BE2C (cell line): ENCODE results near the gene CHMP6.
A peak's percentile ranks its signal among the peaks of the same experiment; 100 is the strongest.

Experiments used
- DNase-seq: peaks from one replicate; pipeline ENCODE4 v3.0.0-alpha.2; 2020
- H3K27me3 ChIP-seq: fragments of 250-450 bp; sonication (Bioruptor Pico); 2 replicates; pipeline ENCODE4 v1.5.1; 2020; ENCODE audit warnings: mild to moderate bottlenecking
- H3K36me3 ChIP-seq: fragments of 250-450 bp; sonication (Bioruptor Pico); 2 replicates; pipeline ENCODE4 v1.5.1; 2020; ENCODE audit warnings: mild to moderate bottlenecking
- H3K4me1 ChIP-seq: fragments of 250-450 bp; sonication (Bioruptor Pico); 2 replicates; pipeline ENCODE4 v1.5.1; 2020
- H3K4me3 ChIP-seq: 2 replicates; pipeline ENCODE4 v1.5.1; 2011; ENCODE audit warnings: low read depth, low read length
- H3K9me3 ChIP-seq: fragments of 250-450 bp; sonication (Bioruptor Pico); 2 replicates; pipeline ENCODE4 v1.5.1; 2020
- TF ChIP-seq, protein P1 (sequence below): IDR thresholded peaks from 2 replicates; pipeline ENCODE4 v1.5.1; 2012; ENCODE audit warnings: mild to moderate bottlenecking, low read depth, low read length

Gene CHMP6

DNA sequence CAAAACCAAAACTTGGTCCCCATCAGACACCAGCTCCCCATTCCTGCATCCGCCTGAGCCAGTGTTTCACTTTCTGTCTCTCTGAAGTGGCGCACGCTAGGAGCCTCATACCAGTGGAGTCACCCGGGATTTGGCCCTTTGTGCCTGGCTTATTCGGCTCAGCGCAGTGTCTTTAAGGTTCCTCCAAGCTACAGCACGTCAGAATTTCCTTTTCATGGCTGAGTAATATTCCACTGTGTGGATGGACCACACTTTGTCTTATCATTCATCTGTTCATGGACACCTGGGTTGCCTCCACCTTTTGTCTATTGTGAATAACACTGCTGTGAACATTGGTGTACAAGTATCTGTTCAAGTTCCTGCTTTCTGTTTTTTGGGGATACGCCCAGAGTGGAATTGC lies 45.2 kb upstream of the CHMP6 start:
- TF ChIP-seq, protein P1, sequence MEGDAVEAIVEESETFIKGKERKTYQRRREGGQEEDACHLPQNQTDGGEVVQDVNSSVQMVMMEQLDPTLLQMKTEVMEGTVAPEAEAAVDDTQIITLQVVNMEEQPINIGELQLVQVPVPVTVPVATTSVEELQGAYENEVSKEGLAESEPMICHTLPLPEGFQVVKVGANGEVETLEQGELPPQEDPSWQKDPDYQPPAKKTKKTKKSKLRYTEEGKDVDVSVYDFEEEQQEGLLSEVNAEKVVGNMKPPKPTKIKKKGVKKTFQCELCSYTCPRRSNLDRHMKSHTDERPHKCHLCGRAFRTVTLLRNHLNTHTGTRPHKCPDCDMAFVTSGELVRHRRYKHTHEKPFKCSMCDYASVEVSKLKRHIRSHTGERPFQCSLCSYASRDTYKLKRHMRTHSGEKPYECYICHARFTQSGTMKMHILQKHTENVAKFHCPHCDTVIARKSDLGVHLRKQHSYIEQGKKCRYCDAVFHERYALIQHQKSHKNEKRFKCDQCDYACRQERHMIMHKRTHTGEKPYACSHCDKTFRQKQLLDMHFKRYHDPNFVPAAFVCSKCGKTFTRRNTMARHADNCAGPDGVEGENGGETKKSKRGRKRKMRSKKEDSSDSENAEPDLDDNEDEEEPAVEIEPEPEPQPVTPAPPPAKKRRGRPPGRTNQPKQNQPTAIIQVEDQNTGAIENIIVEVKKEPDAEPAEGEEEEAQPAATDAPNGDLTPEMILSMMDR = no peak
- peak; percentile 1 for DNase-seq
- Histone ChIP-seq H3K4me3 (no peak overlapping the region), H3K9me3 (no peaks in the 10 kb centered on the region; the same call in 1 of the 2 replicates), H3K27me3 (no peaks in the 10 kb centered on the region), H3K36me3 (peaks cover 37% of the 10 kb centered on the region), H3K4me1 (no peaks in the 10 kb centered on the region)

DNA sequence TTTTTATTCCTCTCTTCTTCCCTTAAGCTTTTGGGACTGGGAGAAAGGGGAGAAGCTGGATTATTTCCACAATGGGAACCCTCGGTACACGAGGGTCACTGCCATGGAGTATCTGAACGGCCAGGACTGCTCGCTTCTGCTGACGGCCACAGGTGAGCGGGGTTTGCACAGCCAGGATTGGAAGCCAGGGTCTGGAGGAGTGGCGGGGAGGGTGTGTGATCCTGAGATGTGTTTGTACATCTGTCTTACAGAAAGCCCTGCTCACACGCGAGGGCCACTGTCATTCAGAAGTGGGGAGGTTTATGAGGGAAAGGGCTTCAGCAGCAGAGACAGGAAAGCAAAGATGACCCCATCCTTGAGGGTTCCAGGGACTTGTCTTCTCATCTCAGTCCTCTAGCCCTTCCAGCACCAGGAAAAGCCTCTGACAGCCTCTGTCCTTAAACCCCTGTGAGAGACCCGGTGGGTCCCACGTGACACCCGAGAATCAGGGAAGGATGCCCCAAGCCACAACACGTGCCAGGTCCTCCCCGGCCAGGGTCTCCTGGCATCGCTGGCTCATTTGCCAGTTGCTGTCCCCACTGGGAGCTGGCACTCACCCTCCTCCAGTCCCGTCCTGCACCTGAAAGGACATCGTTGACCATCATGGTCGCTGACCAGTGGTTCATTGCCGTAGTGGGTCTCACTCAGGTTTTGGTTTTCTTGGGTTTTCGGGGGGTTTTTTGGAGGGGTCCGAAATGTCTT lies 44.3 kb upstream of the CHMP6 start:
- TF ChIP-seq, protein P1 = no peak
- no peaks in the 10 kb centered on the region; the same call in 1 of the 2 replicates for H3K9me3 ChIP-seq

DNA sequence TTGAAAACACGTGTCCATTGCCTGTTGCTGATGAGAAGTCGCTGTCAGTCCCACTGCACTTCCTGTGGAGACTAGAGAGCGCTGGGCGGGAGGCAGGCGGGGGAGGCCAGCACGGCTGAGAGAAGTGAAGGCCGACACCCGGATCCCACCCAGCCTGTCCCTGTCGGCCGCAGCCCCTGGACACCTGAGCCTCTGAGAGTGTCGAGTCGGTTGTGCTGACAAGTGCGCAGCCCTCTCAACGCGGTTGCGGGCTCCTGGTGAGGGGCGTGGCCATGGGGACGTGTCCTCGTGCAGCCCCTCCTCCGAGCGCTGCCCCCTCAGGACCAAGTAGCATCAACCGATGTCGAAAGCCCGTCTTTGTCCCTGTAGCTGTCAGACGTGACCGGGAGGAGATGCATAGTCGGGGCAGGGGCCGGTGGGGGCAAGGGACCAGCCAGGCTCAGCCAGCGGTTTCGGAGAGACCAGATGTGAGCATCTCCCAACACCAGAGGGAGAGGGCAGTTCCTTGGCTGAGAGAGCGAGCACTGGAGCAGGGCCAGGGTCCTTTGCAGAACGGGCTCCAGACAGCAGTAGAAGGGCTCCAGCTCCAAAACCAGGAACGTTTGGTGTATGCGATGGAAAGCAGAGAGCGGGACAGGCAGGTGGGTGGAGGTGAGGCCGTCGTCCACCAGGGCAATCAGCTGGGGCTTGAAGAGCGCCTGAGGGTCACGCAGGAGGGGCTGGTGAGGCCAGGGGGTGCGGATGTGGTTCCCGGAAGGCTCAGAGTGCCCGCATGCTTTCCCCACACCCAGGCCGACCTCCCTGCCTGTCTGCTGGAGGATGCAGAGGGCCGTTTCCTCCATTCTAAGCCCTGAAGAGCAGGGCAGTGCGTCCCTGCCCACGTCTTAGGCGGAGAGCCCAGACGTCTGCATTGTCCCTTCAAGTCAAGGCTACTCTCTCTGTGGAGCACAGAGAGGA lies 43.3 kb upstream of the CHMP6 start:
- TF ChIP-seq, protein P1 = no peak

More for the DNA sequence above, 44.3 kb upstream of the CHMP6 start:
- H3K4me3 ChIP-seq = no peak overlapping the region
- DNase-seq = no peak
- H3K4me1 ChIP-seq = no peaks in the 10 kb centered on the region
- no peaks in the 10 kb centered on the region for H3K27me3 ChIP-seq
- H3K36me3 ChIP-seq = peaks cover 41% of the 10 kb centered on the region

GRCh38 chr17:80948976-80949450 lies 42.6 kb upstream of the CHMP6 start:
- Histone ChIP-seq H3K4me3 (no peak overlapping the region), H3K4me1 (no peaks in the 10 kb centered on the region), H3K27me3 (no peaks in the 10 kb centered on the region), H3K36me3 (peaks cover 37% of the 10 kb centered on the region), H3K9me3 (no peaks in the 10 kb centered on the region; the same call in 1 of the 2 replicates)
- TF ChIP-seq, protein P1 = no peak
- DNase-seq = no peak

More for the DNA sequence above, 43.3 kb upstream of the CHMP6 start:
- H3K27me3 ChIP-seq = no peaks in the 10 kb centered on the region
- DNase-seq = peak; percentile 3
- peaks cover 37% of the 10 kb centered on the region for H3K36me3 ChIP-seq
- H3K4me3 ChIP-seq = no peak overlapping the region
- no peaks in the 10 kb centered on the region for H3K4me1 ChIP-seq
- no peaks in the 10 kb centered on the region; the same call in 1 of the 2 replicates for H3K9me3 ChIP-seq

GRCh38 chr17:80949451-80950421 lies 41.9 kb upstream of the CHMP6 start:
- H3K27me3 ChIP-seq = no peaks in the 10 kb centered on the region
- DNase-seq = peak; percentile 53
- H3K4me3 ChIP-seq = no peak overlapping the region
- no peaks in the 10 kb centered on the region; the same call in 1 of the 2 replicates for H3K9me3 ChIP-seq
- H3K36me3 ChIP-seq = peaks cover 37% of the 10 kb centered on the region
- TF ChIP-seq, protein P1 = peak; percentile 43
- no peaks in the 10 kb centered on the region for H3K4me1 ChIP-seq
